H1 (cell line): ENCODE results near the gene NTN1. TPM values are rescaled to one million over a fixed set of nuclear protein-coding genes. Genes with fewer than 3 reads are reported as not detected.
A peak's percentile ranks its signal among the peaks of the same experiment; 100 is the strongest.

Experiments used
- CTCF ChIA-PET: fragments of 300-600 bp; sonication (Branson Sonifier 250); formaldehyde crosslinking; loops from one replicate; lab custom pipeline; 2021; ENCODE audit not compliant: partially characterized antibody; lab: Charles Lee
- POLR2A ChIA-PET: fragments of 300-600 bp; sonication (Branson Sonifier 250); formaldehyde crosslinking; loops from one replicate; lab custom pipeline; 2021; ENCODE audit warnings: inconsistent platforms; ENCODE audit not compliant: partially characterized antibody; lab: Charles Lee
- DNase-seq, 2 experiments: peaks; one replicate each; pipeline versions ENCODE4 v3.0.0 to v3.0.0-alpha.2; 2010 to 2022; ENCODE audit warnings: low spot score in 2 of 2, low read depth in 1 of 2, mixed read lengths in 1 of 2
- FAIRE-seq: peaks from 2 replicates; lab custom pipeline; 2011; peaks lifted over from hg19 to GRCh38; lab: Jason Lieb, UNC
- H2AFZ ChIP-seq: 2 replicates; pipeline ENCODE4 v1.8.1; 2012; ENCODE audit warnings: low read length, inconsistent platforms
- H2AK5ac ChIP-seq: 2 replicates; pipeline ENCODE4 v1.6.1; 2013; ENCODE audit warnings: low read depth, low read length
- H2BK120ac ChIP-seq: replicated peaks from 2 replicates; pipeline ENCODE3; 2013; ENCODE audit warnings: low read depth, low read length, inconsistent platforms
- H2BK12ac ChIP-seq: 2 replicates; pipeline ENCODE4 v1.6.1; 2013; ENCODE audit warnings: low read depth, low read length
- H2BK15ac ChIP-seq: 2 replicates; pipeline ENCODE4 v1.6.1; 2013; ENCODE audit warnings: low read length
- H2BK20ac ChIP-seq: 2 replicates; pipeline ENCODE4 v1.6.1; 2013; ENCODE audit warnings: low read length
- H2BK5ac ChIP-seq: 2 replicates; pipeline ENCODE4 v1.6.1; 2013; ENCODE audit warnings: low read depth, low read length
- H3K14ac ChIP-seq: 2 replicates; pipeline ENCODE4 v1.6.1; 2013; ENCODE audit warnings: inconsistent platforms; ENCODE audit not compliant: insufficient read length
- H3K18ac ChIP-seq: 2 replicates; pipeline ENCODE4 v1.6.1; 2013; ENCODE audit warnings: low read length; ENCODE audit errors: extremely low read depth
- H3K23ac ChIP-seq: 2 replicates; pipeline ENCODE4 v1.6.1; 2013; ENCODE audit warnings: inconsistent platforms; ENCODE audit not compliant: insufficient read length
- H3K23me2 ChIP-seq: 2 replicates; pipeline ENCODE4 v1.6.1; 2013; ENCODE audit warnings: low read depth, low read length
- H3K27ac ChIP-seq: 2 replicates; pipeline ENCODE4 v1.6.1; 2011; ENCODE audit warnings: low read depth, low read length, inconsistent platforms
- H3K27me3 ChIP-seq, 4 experiments: replicated peaks in 1 of 4; 1 replicate in 1 of 4; 2 replicates in 3 of 4; pipeline versions ENCODE4 v1.6.1 to v1.8.1; 2011 to 2013; ENCODE audit warnings: low read length in 3 of 4, mild to moderate bottlenecking in 3 of 4, inconsistent platforms in 2 of 4, mixed read lengths in 2 of 4, moderate library complexity in 1 of 4; ENCODE audit not compliant: control insufficient read depth in 3 of 4, insufficient read depth in 3 of 4; ENCODE audit errors: extremely low read depth in 1 of 4
- H3K36me3 ChIP-seq, 4 experiments: 2 replicates each; pipeline versions ENCODE4 v1.6.1 to v1.8.1; 2011 to 2013; ENCODE audit warnings: mild to moderate bottlenecking in 4 of 4, low read length in 3 of 4, moderate library complexity in 2 of 4, control low read depth in 1 of 4, inconsistent platforms in 1 of 4; ENCODE audit not compliant: insufficient read depth in 4 of 4, control insufficient read depth in 2 of 4
- H3K4ac ChIP-seq: replicated peaks from 2 replicates; pipeline ENCODE3; 2013; ENCODE audit warnings: low read length, low read depth, mixed read lengths, inconsistent platforms; ENCODE audit not compliant: insufficient read length
- H3K4me1 ChIP-seq, 4 experiments: replicated peaks in 1 of 4; 1 replicate in 1 of 4; 2 replicates in 3 of 4; pipeline versions ENCODE4 v1.6.1 to v1.8.1; 2011 to 2013; ENCODE audit warnings: low read length in 3 of 4, inconsistent platforms in 2 of 4, mixed read lengths in 1 of 4; ENCODE audit not compliant: insufficient read depth in 4 of 4, control insufficient read depth in 3 of 4
- H3K4me2 ChIP-seq, 2 experiments: 2 replicates each; pipeline versions ENCODE4 v1.6.1 to v1.8.1; 2011 to 2013; ENCODE audit warnings: low read depth in 2 of 2, low read length in 2 of 2, control low read depth in 1 of 2, inconsistent platforms in 1 of 2, mild to moderate bottlenecking in 1 of 2; ENCODE audit not compliant: insufficient read depth in 1 of 2
- H3K4me3 ChIP-seq, 4 experiments: fragments of 200-600, 300-600 bp in 1 of 4; sonication (generic), shearing (Covaris generic), sonication (Bioruptor Twin) in 1 of 4; 2 replicates each; pipeline versions ENCODE4 v1.5.1 to v1.8.1; 2011 to 2016; ENCODE audit warnings: low read length in 4 of 4, low read depth in 3 of 4, control low read depth in 2 of 4, inconsistent platforms in 2 of 4, mild to moderate bottlenecking in 2 of 4, mixed read lengths in 1 of 4, moderate library complexity in 1 of 4; ENCODE audit not compliant: insufficient read depth in 2 of 4; ENCODE audit errors: extremely low read depth in 1 of 4
- H3K56ac ChIP-seq: replicated peaks from 2 replicates; pipeline ENCODE3; 2013; ENCODE audit warnings: low read depth, mild to moderate bottlenecking, mixed read lengths, low read length, inconsistent platforms; ENCODE audit not compliant: insufficient read length
- H3K79me1 ChIP-seq: 2 replicates; pipeline ENCODE4 v1.6.1; 2013; ENCODE audit warnings: low read depth, low read length, control low read depth
- H3K79me2 ChIP-seq, 2 experiments: 2 replicates each; pipeline versions ENCODE4 v1.6.1 to v1.8.1; 2012 to 2013; ENCODE audit warnings: low read length in 2 of 2, mild to moderate bottlenecking in 2 of 2, inconsistent platforms in 1 of 2; ENCODE audit not compliant: insufficient read depth in 2 of 2, control insufficient read depth in 1 of 2
- H3K9ac ChIP-seq, 4 experiments: replicated peaks in 1 of 4; 1 replicate in 1 of 4; 2 replicates in 3 of 4; pipeline versions ENCODE4 v1.6.1 to v1.8.1; 2011 to 2013; ENCODE audit warnings: low read depth in 3 of 4, low read length in 3 of 4, control low read depth in 2 of 4, mild to moderate bottlenecking in 2 of 4, moderate library complexity in 2 of 4, inconsistent platforms in 1 of 4; ENCODE audit errors: extremely low read depth in 1 of 4
- H3K9me3 ChIP-seq, 2 experiments: 2 replicates each; pipeline versions ENCODE4 v1.6.1 to v1.8.1; 2012 to 2013; ENCODE audit warnings: mild to moderate bottlenecking in 2 of 2, moderate library complexity in 2 of 2, control low read depth in 1 of 2, inconsistent platforms in 1 of 2, low read depth in 1 of 2, low read length in 1 of 2, mixed read lengths in 1 of 2; ENCODE audit not compliant: insufficient read depth in 2 of 2
- H4K20me1 ChIP-seq, 2 experiments: replicated peaks in 1 of 2; 2 replicates each; pipeline versions ENCODE3 to v1.8.1; 2011 to 2013; ENCODE audit warnings: inconsistent platforms in 2 of 2, low read length in 2 of 2, mild to moderate bottlenecking in 1 of 2; ENCODE audit not compliant: insufficient read depth in 2 of 2, control insufficient read depth in 1 of 2
- H4K5ac ChIP-seq: 2 replicates; pipeline ENCODE4 v1.6.1; 2013; ENCODE audit warnings: low read length, low read depth, mixed read lengths, inconsistent platforms; ENCODE audit not compliant: insufficient read length
- H4K8ac ChIP-seq: 2 replicates; pipeline ENCODE4 v1.8.0; 2013; ENCODE audit warnings: mild to moderate bottlenecking, moderate library complexity, low read length, inconsistent platforms; ENCODE audit not compliant: insufficient read depth; ENCODE audit errors: extremely low read depth
- H4K91ac ChIP-seq: replicated peaks from 2 replicates; pipeline ENCODE3; 2013; ENCODE audit warnings: low read length, mixed read lengths, inconsistent platforms; ENCODE audit not compliant: insufficient read length
- BCL11A ChIP-seq, 2 experiments: IDR thresholded peaks; one replicate each; pipeline ENCODE4 v1.6.1; 2011; ENCODE audit warnings: low read depth in 2 of 2, low read length in 2 of 2, mild to moderate bottlenecking in 2 of 2
- CHD2 ChIP-seq: IDR thresholded peaks from 2 replicates; pipeline ENCODE4 v1.6.1; 2012; ENCODE audit warnings: low read length, improper control_type of control experiment
- EGR1 ChIP-seq: IDR thresholded peaks from 2 replicates; pipeline ENCODE4 v1.6.1; 2011; ENCODE audit warnings: low read depth, low read length, borderline replicate concordance
- KDM1A ChIP-seq: fragments of 200-600, 300-600 bp; sonication (generic); IDR thresholded peaks from 2 replicates; pipeline ENCODE4 v1.7.1; 2016; ENCODE audit warnings: mild to moderate bottlenecking, low read length, borderline replicate concordance
- KDM4A ChIP-seq: IDR thresholded peaks from one replicate; pipeline ENCODE4 v1.7.1; 2012; ENCODE audit warnings: low read depth, mild to moderate bottlenecking, moderate library complexity, low read length, inconsistent platforms; ENCODE audit not compliant: severe bottlenecking
- KDM5A ChIP-seq: fragments of 200-600 bp; IDR thresholded peaks from 2 replicates; pipeline ENCODE4 v1.7.1; 2012; ENCODE audit warnings: mild to moderate bottlenecking, low read length, inconsistent platforms, mixed read lengths
- PHF8 ChIP-seq: fragments of 200-600 bp; sonication (generic); conservative IDR thresholded peaks from 2 replicates; pipeline ENCODE4 v1.7.1; 2012; ENCODE audit warnings: low read depth, mild to moderate bottlenecking, inconsistent platforms, low read length, moderate library complexity
- POLR2A ChIP-seq, 2 experiments: IDR thresholded peaks; 1 replicate in 1 of 2; 2 replicates in 1 of 2; pipeline ENCODE4 v1.6.1; 2011; ENCODE audit warnings: low read depth in 2 of 2, low read length in 2 of 2, mild to moderate bottlenecking in 2 of 2; ENCODE audit errors: control extremely low read depth in 1 of 2
- RBBP5 ChIP-seq: IDR thresholded peaks from 2 replicates; pipeline ENCODE4 v1.7.1; 2012; ENCODE audit warnings: low read depth, mild to moderate bottlenecking, inconsistent platforms, low read length, moderate library complexity, borderline replicate concordance
- WGBS, 2 experiments: shearing (Covaris generic) in 1 of 2; methylation state at CpG; one replicate each; pipeline versions ENCODE4 v1.1.6 to v1.1.7; 2013 to 2015; ENCODE audit warnings: low lambda C conversion rate in 2 of 2, mixed read lengths in 2 of 2, inconsistent platforms in 1 of 2, low coverage in 1 of 2, missing lambda C conversion rate in 1 of 2; ENCODE audit not compliant: insufficient replicate concordance in 2 of 2, insufficient coverage in 1 of 2, insufficient read length in 1 of 2; ENCODE audit errors: extremely low coverage in 1 of 2, missing lambda C conversion rate in 1 of 2; 5-methylcytosine and 5-hydroxymethylcytosine counted together
- polyA plus RNA-seq, 7 experiments: library from polyadenylated mRNA; depleted of rRNA in 3 of 7; stranded (reverse) in 5 of 7; unstranded in 2 of 7; fragments of >200 nt in 5 of 7; fragments of 200-250 nt in 2 of 7; gene quantifications; 1 replicate in 5 of 7; 2 replicates in 1 of 7; 4 replicates in 1 of 7; pipeline versions ENCODE4 v1.2.1 to v1.2.3, GENCODE V29; 2011 to 2013; ENCODE audit warnings: missing spikeins in 2 of 7, mixed read lengths in 2 of 7
- total RNA-seq: library from RNA; stranded (reverse); fragmentation: NEBNext Ultra II Directional; extraction: Animal tissue kit (Norgen Biotek cat#: 25700); gene quantifications from 2 replicates; pipeline ENCODE4 v1.2.1, GENCODE V29; 2021

Gene NTN1
- total and polyA plus RNA-seq, 2 of the 8 experiments (the other 6 are each of a cell fraction or from before 2014, with no cell fraction given) = 2.0 to 2.3 TPM

- H4K8ac ChIP-seq = no peak overlapping the region
- no peak overlapping the region for H3K4me3 ChIP-seq
- H3K27ac ChIP-seq = no peak overlapping the region
- CTCF ChIA-PET = interaction anchor here (0.9 to 4.5 kb wide), 6 partner anchors 15 to 337 kb away, joined by 3 to 17 read pairs (median 4); no protein-coding TSS in a partner anchor
- H3K14ac ChIP-seq = no peak overlapping the region
- no peak overlapping the region for H3K9ac ChIP-seq
- H4K91ac ChIP-seq = no peak overlapping the region
- no peak for TF ChIP-seq BCL11A (IDR thresholded peaks at IDR 0.05; ENCODE audit: low read depth in 2 of 2, low read length in 2 of 2)
- no peak for TF ChIP-seq KDM4A
- no peak for TF ChIP-seq EGR1
- TF ChIP-seq KDM1A = no peak
- no peak for TF ChIP-seq CHD2
- TF ChIP-seq RBBP5 = no peak
- no peak for TF ChIP-seq POLR2A (IDR thresholded peaks at IDR 0.05; ENCODE audit: control extremely low read depth in 1 of 2, low read depth in 2 of 2, low read length in 2 of 2)
- TF ChIP-seq KDM5A = no peak
- no peak for TF ChIP-seq PHF8
- H2BK5ac ChIP-seq = no peak overlapping the region
- WGBS, 2 experiments = 94% methylated on average over 15 of the region's 15 CpGs; no CpG with 5 or more reads in 1 of the 2 experiments
- H3K23me2 ChIP-seq = peaks cover 2% of the 10 kb centered on the region; the same call in 1 of the 2 replicates
- no peak overlapping the region for H2BK15ac ChIP-seq
- FAIRE-seq (no peak), DNase-seq (no peak)
- H2AFZ ChIP-seq = no peak overlapping the region
- H2BK12ac ChIP-seq = no peak overlapping the region
- no peaks in the 10 kb centered on the region for H3K79me2 ChIP-seq
- H3K4ac ChIP-seq = peak overlapping the region; percentile 88
- no peaks in the 10 kb centered on the region for H3K9me3 ChIP-seq
- H3K27me3 ChIP-seq = no peaks in the 10 kb centered on the region
- no peak overlapping the region for H3K56ac ChIP-seq
- H4K20me1 ChIP-seq = no peaks in the 10 kb centered on the region
- H3K23ac ChIP-seq = no peak overlapping the region
- peaks cover 0 to 4% (median 0%) of the 10 kb centered on the region in 4 experiments; a peak in 1 of 7 replicates for H3K4me1 ChIP-seq
- H3K79me1 ChIP-seq = no peaks in the 10 kb centered on the region
- no peak overlapping the region for H3K18ac ChIP-seq
- H3K4me2 ChIP-seq = no peak overlapping the region
- H2BK120ac ChIP-seq = no peak overlapping the region
- no peak overlapping the region for H2BK20ac ChIP-seq
- no peak overlapping the region for H2AK5ac ChIP-seq
- POLR2A ChIA-PET = no interaction called here
- no peak overlapping the region for H4K5ac ChIP-seq
- H3K36me3 ChIP-seq = no peaks in the 10 kb centered on the region
Observed at GRCh38 chr17:9177212-9177611, 155.9 kb downstream of the NTN1 start.
